H54 (cell line): ENCODE data around the gene PDE9A.

ENCODE experiments used
- DNase-seq: peaks from one replicate; pipeline ENCODE4 v3.0.0; 2011; ENCODE audit warnings: low spot score, mixed read lengths; ENCODE audit not compliant: insufficient read length
- FAIRE-seq: peaks from 3 replicates; lab custom pipeline; 2011; peaks lifted over from hg19 to GRCh38; lab: Jason Lieb, UNC
- POLR2A ChIP-seq: IDR thresholded peaks from 2 replicates; pipeline ENCODE4 v1.6.1; 2011; ENCODE audit warnings: low read depth, mild to moderate bottlenecking, low read length

PDE9A gene

DNA sequence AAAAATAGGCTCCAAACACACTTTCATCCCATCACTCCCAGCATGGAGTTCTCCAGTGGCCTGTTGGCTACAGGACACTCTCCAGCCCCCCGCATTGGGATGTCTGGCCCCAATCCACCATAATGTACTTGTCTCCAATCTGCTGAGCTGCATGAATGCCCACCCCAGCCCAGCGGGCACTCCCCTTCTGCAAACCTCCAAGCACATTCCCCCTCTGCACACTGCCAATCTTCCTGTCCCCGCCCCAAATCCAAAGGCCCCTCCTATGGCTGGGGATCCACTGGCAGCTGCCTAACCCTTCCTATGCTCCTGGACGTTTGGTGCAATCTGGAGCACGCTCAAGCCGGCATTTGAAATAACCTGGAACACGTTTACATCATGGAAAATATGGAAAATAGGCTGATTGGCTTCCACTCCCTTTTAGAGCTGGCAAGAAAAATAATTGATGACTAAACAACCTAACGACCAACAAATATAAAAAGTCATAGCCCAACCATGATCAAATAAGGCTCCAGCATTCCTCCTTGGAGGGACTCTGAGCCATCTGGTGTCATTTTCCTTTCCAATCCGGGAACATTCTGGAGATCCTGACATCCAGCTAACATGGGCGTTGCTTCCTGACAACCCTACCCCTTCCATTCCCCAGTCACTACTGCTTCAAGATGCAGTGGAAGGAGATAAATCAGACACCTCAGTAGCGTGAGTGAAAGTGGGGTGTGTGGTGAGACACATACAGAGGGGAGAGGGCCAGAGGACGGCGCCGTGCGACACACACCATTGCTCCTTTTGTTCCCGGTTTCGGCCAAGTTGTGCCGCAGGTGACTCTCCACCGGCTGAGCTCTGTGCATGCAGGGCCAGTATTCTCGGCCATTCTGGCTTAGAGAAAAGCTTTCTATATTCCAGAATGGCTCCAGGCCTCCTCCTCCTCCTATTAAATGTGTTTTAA lies 41.6 kb downstream of the PDE9A start:
- no peak for TF ChIP-seq POLR2A
- DNase-seq: no peak
- no peak for FAIRE-seq

DNA sequence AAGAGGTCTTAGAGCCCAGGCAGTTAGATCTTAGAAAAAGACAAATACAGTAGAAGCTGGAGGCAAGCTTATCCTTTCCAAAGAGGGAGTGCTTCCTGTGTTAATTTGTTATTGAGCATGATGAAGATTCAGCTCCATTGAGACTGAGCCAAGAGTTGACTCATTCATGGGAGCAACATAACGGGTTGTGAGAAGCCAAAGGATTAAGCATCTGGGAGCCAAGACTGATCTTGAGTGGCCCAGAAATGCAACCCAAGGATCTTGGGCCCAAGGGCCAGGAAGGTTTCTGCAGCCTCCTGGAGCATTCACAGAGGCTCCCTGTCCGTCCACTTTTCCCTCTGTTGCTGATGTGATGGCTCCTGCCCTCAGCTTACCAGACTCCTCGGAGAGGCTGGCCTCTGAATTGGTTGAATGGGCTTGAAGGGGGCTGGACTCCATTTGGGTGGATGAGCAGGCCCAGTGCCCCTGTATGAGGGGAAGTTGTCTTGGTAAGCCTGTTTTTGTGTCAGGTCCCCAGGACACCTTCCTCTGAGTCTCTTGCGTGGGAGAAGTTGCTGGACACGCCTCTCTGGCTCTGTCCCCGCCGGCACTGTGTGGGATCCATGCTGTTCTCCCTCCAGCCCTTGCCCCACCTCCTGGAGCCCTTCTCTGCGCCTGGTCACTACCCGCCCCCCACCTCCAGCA lies 42.4 kb downstream of the PDE9A start:
- TF ChIP-seq POLR2A: no peak
- no peak for DNase-seq
- FAIRE-seq: no peak

DNA sequence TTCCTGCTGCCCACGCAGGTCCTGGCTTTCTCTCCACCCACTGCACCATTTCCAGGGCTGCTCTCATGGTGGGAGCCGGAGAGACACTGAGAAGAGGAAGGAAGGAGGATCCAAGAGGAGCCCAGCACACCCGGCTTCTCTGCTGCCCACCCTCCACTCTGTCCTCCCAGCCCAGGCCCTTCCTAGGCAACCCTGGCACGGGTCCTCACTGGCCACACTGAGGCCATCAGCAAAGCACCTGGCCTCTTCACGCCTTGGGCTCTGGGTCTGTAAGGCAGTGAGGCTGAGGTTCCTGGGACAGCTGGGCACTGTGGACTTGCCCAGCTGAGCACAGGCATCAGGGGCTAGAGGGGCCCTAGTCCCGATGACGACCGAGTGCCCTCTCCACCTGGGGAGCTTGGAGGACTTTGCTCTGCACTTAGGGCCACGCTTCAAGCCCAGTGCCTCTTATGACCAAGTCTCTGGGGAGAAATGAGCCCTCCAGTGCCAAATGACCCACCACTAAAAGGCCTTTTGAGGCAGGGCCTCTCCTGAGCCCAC lies 43.1 kb downstream of the PDE9A start:
- no peak for FAIRE-seq

DNA sequence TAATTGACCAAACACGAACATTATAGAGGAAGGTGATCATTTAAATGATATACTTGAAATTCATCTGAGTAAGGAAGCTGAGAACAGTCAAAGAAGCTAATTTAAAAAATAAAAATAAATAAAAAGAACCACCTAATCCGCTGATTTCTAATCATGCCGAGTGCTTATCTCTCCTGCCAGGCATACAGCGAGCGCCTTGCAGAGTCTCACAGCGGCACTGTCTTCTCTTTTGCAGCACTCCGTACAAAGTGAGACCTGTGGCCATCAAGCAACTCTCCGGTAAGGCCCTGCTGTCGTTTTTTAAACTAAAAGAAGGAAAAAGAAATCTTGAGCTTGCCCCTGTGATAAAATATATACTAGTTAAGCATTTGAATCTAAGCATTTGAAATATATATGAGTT lies 45.3 kb downstream of the PDE9A start:
- no peak for FAIRE-seq
- no peak for DNase-seq
- TF ChIP-seq POLR2A: no peak

More for the DNA sequence above, 43.1 kb downstream of the PDE9A start:
- DNase-seq: no peak
- TF ChIP-seq POLR2A: no peak

DNA sequence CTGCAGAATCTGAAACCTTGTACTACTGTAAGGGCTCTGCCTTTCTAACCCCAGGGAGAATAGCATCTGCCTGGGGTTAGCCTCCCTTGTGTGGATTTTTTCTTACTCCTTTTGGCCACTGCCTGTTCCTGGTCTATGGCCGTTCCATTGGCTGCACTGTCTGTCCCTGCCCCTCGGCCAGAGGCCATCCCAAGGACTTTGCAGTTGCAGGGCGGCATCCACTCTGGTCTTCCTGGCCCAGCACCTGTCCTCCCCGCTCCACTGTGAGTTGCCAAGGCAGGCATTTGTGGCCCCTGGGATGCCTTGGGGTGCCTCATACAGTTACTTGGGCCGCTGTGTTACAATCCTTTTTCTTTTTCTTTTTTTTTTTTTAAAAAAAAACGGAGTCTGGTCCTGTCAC lies 45.8 kb downstream of the PDE9A start:
- no peak for TF ChIP-seq POLR2A
- DNase-seq (no peak), FAIRE-seq (no peak)

DNA sequence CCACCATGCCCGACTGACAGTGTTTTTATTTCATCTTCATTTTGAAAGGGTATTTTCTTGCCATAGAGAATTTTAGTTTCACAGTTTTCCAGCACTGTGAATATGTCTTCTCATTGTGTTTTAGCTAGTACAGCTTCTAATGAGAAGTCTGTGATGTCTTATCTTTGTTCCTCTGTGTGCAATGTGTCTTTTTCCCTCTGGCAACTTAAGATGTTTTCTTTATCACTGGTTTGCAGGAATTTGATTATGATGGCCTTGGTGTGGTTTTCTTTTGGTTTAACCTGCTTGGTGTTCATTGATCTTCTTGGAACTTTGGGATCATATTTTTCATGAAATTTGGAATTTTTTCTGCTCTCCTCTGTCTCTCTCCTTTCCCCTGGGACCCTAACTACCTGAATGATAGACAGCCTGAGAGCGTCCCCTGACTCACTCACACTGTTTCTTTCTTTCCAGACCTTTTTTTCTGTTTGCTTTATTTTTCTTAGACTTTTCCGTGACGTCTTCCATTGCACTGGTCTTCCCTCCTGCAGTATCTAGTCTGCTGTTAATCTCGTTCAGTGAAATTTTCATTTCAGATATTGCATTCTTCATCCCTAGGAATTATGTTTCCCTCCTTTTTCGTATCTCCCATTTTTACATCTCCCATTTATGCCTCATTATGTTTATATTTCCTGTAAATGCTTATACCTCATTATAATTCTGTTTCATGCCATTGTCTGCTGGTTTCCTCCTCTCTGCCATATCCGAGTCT lies 48.5 kb downstream of the PDE9A start:
- no peak for DNase-seq
- no peak for TF ChIP-seq POLR2A
- FAIRE-seq: no peak

DNA sequence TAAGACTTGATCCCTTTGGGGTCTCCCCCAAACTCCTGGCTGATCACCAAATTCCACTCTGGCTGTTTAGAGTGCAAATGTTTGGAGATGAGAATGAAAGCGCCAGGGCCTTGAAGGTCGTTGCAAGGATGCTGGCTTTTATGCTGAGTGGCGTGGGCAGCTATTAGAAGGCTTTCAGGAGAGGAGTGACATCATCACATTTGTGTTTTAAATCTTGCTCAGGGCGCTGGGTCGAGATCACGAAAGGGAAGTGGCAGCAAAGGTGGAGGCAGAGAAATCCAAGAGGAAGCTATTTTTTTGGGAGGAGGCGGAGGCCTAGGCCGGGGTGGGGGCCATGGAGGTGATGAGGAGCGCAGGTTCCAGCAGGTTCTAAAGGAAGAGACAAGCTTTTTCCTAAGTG lies 49.3 kb downstream of the PDE9A start:
- FAIRE-seq: no peak
- no peak for TF ChIP-seq POLR2A
- no peak for DNase-seq

DNA sequence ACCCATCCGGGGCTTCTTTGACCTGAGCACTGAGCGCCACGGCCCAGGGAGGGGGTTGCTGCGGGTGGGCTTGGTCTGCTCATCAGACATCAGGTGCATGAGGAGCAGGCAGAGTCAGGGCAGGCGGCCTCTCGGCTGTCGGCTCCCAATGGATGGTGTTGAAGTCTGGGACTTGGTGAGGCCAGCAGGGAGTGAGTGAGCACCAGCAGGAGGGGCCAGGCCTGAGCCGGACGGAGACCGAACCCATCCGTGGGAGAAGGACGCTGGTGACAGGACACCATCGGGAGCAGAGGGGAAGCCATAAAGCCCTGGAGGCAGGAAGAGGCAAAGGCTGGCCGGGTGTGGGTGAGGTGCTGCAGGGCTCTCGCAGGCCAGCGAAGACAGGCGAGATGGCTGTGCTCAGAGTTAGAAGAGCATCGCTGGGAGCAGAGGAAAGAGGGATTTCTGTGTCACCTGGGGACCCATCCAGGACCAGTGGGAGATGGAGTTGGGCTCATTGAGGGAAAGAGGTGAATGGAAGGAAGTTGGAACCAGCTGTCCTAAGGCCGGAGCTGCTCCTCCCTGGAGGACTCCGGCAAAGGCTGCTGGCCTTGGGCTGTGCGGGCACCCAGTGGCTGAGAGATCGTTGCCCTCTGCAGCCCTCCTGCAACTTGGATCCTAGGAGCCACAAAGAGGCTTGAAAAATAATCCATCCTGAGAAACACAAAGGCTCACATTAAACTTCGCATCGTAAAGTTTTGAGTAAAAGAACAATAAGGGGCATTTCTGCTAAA lies 49.9 kb downstream of the PDE9A start:
- no peak for FAIRE-seq
- no peak for TF ChIP-seq POLR2A

DNA sequence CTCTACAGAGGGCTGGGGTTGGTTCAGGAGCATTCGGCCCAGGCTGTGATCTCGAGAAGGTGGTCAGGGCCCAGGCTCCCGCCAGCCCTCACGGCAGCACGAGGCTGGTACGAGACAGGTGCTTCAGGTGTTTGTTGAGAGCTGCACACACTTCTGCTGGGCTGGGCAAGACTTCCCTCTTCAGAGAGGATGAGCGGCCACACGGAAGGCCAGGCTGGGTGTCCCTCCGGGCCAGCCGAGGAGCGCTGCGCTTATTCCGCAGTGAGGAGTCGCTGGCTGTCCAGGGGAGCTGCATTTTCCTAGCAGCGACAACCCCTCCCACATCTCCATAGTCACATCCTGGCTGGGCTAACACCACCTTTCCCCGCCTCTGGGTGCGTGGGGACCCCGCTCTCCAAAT lies 50.5 kb downstream of the PDE9A start:
- no peak for DNase-seq
- no peak for TF ChIP-seq POLR2A
- no peak for FAIRE-seq

More for the DNA sequence above, 49.9 kb downstream of the PDE9A start:
- no peak for DNase-seq

DNA sequence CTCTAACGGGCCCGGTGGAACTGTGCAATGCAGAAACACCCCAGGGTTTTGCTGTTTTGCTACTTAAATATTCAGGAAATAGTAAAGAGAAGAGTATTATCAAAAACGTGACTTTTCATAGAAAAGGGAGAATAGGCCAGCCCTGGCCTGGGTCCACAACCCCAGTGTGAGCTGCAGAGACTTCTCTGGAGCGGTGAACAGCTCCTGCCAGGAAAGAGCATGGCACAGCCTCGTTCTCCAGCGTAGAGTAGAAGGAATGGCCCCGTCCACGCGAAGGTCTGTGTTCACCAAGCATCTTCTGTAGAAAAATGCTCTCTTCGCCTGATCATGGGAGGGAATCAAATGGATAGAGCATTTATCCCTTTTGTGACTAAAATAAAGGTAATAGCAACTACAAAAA lies 51.4 kb downstream of the PDE9A start:
- TF ChIP-seq POLR2A: no peak
- DNase-seq (no peak), FAIRE-seq (no peak)

DNA sequence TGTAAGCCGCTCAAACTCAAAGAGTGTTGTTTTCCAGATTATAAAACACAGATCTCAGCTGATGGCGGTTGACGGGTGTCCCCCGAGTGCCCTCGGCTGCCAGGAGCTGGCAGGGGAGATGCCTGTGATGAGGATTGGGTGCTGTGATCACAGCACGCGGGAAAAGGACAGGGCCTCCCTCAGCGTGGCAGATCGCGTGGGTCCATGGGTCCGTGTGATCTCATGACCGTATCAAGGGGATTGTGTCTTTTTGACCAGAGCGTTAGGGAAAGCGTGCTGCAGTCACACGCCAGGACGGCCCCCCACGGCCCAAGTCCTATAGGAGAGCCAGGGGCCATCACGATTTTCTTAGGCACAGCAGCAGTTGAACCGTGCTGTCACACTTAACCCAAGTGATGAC lies 51.9 kb downstream of the PDE9A start:
- DNase-seq (no peak), FAIRE-seq (no peak)
- no peak for TF ChIP-seq POLR2A

DNA sequence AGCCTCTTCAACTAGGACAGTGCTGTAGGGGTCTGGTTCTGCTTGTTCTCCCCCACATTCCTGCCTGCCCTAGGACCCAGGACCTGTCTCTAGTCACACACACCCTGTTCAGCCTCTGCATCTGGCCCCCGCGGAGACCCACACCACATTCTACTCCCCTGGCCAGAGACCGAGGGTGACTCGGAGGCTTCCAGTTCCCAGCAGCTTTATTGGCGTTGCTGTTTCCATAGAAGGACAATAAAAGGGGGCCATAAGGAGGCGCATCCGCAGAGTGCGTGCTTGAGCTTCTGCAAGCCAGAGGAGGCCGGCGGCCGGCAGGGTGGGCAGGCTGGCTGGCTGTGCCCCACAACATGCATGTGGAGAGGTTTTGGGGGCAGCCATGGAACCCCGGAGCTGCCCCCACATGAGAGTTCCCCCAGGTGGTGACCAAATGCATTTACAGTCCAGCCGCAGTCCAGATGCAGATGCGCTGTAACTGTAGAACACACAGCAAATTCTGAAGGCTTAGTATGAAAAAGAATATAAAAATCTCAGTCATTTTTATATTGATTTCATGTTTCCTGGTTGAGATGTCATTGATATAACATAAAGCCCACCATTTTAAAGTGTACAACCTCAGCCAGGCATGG lies 52.4 kb downstream of the PDE9A start:
- TF ChIP-seq POLR2A: no peak
- no peak for DNase-seq
- FAIRE-seq: no peak
